Fibroblast of gingiva (primary cell): Measurements from ENCODE around the gene MACROD2.
A peak's percentile ranks its signal among the peaks of the same experiment; 100 is the strongest.

Experiments
- DNase-seq: peaks from one replicate; pipeline ENCODE4 v3.0.0-alpha.2; 2011; ENCODE audit warnings: low read depth

MACROD2 gene

GRCh38 chr20:15866916-15867730 lies 1871.8 kb downstream of the MACROD2 start:
- DNase-seq, result no peak

- DNase-seq, result no peak
Measured at GRCh38 chr20:15867899-15868298, 1872.6 kb downstream of the MACROD2 start.

DNA sequence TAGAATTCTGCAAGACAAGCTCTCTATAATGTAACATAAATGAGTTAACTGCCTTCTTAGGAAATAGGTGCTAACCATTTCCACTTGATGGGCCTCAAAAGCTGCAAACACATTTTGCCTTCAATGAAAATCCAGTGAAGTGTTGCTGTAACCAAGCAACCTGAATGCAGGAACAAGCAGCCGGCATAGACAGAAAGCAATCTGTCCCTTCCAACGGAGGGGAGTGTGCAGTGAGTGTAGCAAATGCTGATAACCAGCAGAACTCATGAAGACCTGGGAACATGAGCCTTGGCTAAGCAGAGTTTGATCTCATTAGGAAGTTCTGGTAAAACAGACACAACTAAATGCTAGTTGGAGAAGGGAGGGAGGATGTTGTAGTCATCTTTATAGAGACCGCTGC lies 1880.1 kb downstream of the MACROD2 start:
- no peak for DNase-seq

DNA sequence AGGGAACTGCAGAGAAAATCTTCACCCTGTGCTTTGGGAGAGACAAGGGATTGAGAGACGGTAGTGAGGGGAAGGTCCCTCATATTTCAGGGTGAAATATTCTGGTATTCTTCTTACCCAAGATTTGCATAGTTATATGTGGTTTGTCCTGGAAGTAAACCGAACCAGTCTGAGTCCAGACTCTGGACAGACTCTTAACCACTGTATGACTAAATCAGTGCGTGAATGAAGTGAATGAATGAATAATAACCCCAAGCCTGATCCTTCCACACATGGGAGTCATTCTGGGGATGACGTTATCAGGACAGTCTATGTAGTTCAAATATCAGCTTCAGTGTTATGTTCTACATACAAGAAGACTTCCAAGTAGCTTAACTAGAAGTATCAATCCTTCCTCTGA lies 1887.2 kb downstream of the MACROD2 start:
- peak; percentile 10 for DNase-seq

DNA sequence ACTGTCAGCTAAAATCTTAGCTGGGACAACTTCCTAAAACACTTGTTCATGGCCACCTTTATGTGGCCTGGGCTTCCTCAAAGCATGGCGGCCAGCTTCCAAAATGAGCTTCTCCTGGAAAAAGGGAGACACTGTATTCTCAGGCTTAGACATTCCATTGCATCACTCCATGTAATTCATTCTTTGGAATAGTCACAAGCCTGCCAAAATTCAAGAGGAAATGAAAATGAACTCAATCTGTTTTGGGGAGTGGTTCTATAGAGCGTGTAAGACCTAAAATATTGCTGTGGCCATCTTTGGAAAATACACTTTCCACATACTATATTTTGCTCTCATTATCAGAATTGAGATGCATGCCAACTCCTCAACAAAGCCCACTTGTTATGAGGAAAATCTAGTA lies 1890.9 kb downstream of the MACROD2 start:
- DNase-seq, result peak; percentile 8

- no peak for DNase-seq
Measured at GRCh38 chr20:15887387-15887786, 1892.1 kb downstream of the MACROD2 start.

- DNase-seq, result peak; percentile 33
Measured at GRCh38 chr20:15889061-15889460, 1893.7 kb downstream of the MACROD2 start.

- DNase-seq, result no peak
Measured at GRCh38 chr20:15889514-15890256, 1894.4 kb downstream of the MACROD2 start.

- DNase-seq, result no peak
Measured at GRCh38 chr20:15890407-15890982, 1895.2 kb downstream of the MACROD2 start.

DNA sequence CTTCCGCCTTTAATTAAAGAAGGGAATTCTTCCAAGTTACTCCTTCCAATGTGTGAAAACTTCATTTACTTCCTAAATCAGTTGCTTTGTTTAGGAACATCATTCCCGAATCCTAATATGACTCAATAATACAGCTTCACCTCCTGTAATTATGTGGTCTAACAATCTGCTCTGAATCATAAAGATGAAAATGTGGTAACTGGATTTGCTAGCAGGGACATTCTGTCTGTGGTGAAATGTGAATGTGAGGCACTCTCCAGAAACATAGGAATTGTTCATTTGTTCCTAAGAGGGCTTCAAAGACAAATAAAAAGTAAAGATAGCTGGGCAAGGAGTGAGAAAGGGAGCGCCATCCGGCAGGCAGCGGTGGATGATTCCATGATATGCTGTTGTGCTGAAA lies 1899.8 kb downstream of the MACROD2 start:
- DNase-seq, result peak; percentile 14

GRCh38 chr20:15895560-15896084 lies 1900.3 kb downstream of the MACROD2 start:
- DNase-seq, result no peak

DNA sequence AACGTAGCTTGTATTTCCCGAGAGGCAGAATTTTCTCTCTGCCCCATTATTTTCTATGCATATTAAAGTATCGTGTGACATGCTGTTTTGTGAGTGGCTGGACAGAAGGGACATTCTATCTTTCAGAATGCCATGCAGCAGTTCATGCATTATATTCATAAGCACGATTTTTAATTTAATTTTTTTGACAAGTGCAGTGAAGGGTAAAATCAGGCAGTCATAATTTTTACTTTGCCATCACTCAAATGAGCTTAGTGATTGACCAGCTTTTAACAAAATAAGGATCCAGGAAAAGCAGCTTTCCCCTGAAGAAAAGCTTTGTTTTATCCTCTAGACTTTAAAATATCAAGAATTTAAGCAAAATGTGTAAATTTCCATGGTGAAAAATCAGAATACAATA lies 1904.7 kb downstream of the MACROD2 start:
- DNase-seq, result no peak

GRCh38 chr20:15900443-15900842 lies 1905.1 kb downstream of the MACROD2 start:
- peak; percentile 3 for DNase-seq

DNA sequence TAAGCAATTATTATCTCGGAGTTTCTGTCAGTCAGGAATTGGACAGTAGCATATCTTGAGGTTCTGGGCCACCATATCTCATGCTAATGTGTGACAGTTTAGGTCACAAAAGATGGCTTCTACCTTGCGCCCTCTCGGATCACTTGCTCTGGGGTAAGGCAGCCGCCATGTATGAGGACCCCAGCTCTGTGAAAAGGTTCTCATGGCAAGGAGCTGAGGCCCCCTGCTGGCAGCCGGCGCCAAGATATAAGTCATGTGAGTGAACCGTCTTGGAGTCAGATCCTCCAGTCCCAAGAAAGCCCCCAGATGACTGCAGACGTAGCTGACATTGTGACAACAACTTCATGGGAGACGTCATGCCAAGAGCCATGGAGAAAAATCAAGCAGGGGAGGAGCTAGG lies 1907.2 kb downstream of the MACROD2 start:
- no peak for DNase-seq

DNA sequence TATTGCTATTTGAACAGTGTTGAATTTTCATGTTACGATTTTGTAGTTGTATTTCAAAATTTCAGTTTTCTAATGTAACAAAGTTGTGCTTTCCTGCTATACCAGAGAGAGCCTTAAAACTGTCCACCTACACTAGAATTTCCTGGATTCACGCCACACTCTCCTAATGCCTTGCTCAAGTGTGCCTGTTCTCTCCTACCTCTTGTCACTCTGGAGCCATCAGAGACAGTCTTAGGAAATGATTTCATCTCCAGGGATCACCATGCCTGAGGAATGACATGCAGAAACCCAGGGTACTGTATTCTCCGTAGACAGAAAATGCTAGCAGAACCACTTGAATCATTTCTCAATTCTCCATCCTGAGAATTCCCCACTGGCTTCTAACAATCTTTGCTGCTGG lies 1910.3 kb downstream of the MACROD2 start:
- no peak for DNase-seq

GRCh38 chr20:15909995-15910394 lies 1914.7 kb downstream of the MACROD2 start:
- DNase-seq, result no peak

DNA sequence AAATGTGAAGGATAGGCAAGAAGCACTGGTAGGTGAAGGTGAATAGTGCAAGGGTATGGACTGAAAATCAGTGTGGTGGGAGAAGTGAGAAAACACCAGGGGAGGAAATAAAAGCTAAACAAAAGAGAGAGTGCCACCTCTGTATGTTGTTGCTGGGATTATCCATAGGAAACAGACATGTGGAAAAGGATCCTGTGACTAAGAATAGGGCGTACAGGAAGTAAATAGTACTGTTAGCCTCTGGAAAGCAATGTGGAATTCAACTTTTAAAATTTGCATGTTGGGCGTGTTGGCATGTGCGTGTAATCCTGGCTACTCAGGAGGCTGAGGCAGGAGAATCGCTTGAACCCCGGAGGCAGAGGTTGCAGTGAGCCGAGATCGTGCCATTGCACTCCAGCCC lies 1916.3 kb downstream of the MACROD2 start:
- no peak for DNase-seq

DNA sequence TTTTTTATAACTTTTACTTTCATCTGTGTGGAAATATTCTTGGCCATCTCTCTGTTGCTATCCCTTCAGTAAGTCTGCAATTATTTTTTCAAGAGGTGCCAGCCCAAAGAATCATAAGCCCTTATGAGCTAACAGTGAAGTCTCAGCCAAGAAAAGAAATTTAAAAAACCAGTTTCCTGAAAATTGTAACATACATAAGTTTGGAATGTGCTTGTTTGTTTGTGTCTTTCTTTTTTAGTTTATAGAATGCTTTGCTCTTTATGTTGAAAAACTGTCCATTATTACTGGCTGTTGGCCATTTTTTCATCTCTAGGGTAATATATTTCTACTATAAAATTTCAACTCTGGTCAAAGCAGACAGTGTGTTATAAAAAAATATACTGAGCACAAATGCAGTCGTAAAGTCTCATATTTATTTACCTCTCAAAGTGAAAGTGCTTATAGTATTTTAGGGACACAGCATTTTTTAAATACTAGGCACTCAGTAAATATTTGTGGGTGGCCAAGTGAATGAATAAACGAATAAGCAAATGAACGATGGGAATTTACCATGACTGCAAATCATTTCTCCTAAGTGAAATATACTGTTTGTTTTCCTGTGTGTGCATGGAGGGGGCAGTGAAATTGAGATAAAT lies 1918.2 kb downstream of the MACROD2 start:
- no peak for DNase-seq

- DNase-seq, result no peak
Measured at GRCh38 chr20:15916623-15917022, 1921.3 kb downstream of the MACROD2 start.

DNA sequence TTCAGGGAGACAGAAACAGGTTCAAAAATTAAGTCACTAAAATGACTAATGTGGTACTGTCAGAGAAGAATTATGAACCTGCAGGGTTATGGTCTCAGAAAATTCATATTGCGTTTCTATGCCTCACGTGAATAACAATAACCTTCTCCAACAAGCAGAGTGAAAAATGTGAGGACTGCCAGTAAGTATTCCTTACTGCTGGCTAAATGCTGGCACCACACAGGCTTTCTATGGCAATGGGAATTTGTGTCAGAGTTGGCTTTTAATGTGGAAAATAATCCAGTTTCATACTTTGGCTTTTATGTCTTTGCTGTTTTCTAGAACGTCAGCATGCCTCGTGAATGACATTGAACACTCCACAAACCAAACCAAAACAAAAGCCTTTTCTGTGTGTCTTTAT lies 1922.0 kb downstream of the MACROD2 start:
- DNase-seq, result no peak

- DNase-seq, result no peak
Measured at GRCh38 chr20:15918631-15919030, 1923.3 kb downstream of the MACROD2 start.

- no peak for DNase-seq
Measured at GRCh38 chr20:15919118-15919517, 1923.8 kb downstream of the MACROD2 start.
